Choroid plexus epithelial cell (primary cell): ENCODE measurements around the gene EAF2.
A peak's percentile ranks its signal among the peaks of the same experiment; 100 is the strongest.

Source experiments
- DNase-seq: peaks from one replicate; pipeline ENCODE4 v3.0.0-alpha.2; 2010; ENCODE audit warnings: low read depth
- H3K4me3 ChIP-seq: 2 replicates; pipeline ENCODE4 v1.5.1; 2011; ENCODE audit warnings: low read depth, mild to moderate bottlenecking, control low read depth, low read length, moderate library complexity
- CTCF ChIP-seq: conservative IDR thresholded peaks from 2 replicates; pipeline ENCODE4 v1.5.1; 2011; ENCODE audit warnings: low read depth, mild to moderate bottlenecking, control low read depth, inconsistent platforms, low read length, moderate library complexity

Gene EAF2

GRCh38 chr3:121913305-121913990 is 78.4 kb downstream of the EAF2 start:
- no peak for DNase-seq
- no peak for TF ChIP-seq CTCF
- no peak overlapping the region for H3K4me3 ChIP-seq

GRCh38 chr3:121914081-121914998 is 79.3 kb downstream of the EAF2 start:
- peak; percentile 38 for DNase-seq
- H3K4me3 ChIP-seq = no peak overlapping the region
- TF ChIP-seq CTCF = no peak

- no peak for TF ChIP-seq CTCF
- no peak for DNase-seq
- no peak overlapping the region for H3K4me3 ChIP-seq
Measured at GRCh38 chr3:121916189-121916588, 81.2 kb downstream of the EAF2 start.

GRCh38 chr3:121918779-121919483 is 83.9 kb downstream of the EAF2 start:
- no peak for DNase-seq
- no peak for TF ChIP-seq CTCF
- H3K4me3 ChIP-seq = no peak overlapping the region

GRCh38 chr3:121924734-121925133 is 89.7 kb downstream of the EAF2 start:
- DNase-seq = no peak
- no peak overlapping the region for H3K4me3 ChIP-seq

GRCh38 chr3:121926380-121926779 is 91.4 kb downstream of the EAF2 start:
- no peak for DNase-seq
- no peak overlapping the region for H3K4me3 ChIP-seq
- no peak for TF ChIP-seq CTCF

More at GRCh38 chr3:121924734-121925133, 89.7 kb downstream of the EAF2 start:
- no peak for TF ChIP-seq CTCF
